H1 (cell line): Measurements from ENCODE around the gene CYP27C1. TPM values are rescaled to one million over a fixed set of nuclear protein-coding genes. Genes with fewer than 3 reads are reported as not detected.

Experiments
- CTCF ChIA-PET: fragments of 300-600 bp; sonication (Branson Sonifier 250); formaldehyde crosslinking; loops from one replicate; lab custom pipeline; 2021; ENCODE audit not compliant: partially characterized antibody; lab: Charles Lee
- POLR2A ChIA-PET: fragments of 300-600 bp; sonication (Branson Sonifier 250); formaldehyde crosslinking; loops from one replicate; lab custom pipeline; 2021; ENCODE audit warnings: inconsistent platforms; ENCODE audit not compliant: partially characterized antibody; lab: Charles Lee
- DNase-seq, 2 experiments: peaks; one replicate each; pipeline versions ENCODE4 v3.0.0 to v3.0.0-alpha.2; 2010 to 2022; ENCODE audit warnings: low spot score in 2 of 2, low read depth in 1 of 2, mixed read lengths in 1 of 2
- FAIRE-seq: peaks from 2 replicates; lab custom pipeline; 2011; peaks lifted over from hg19 to GRCh38; lab: Jason Lieb, UNC
- H2AFZ ChIP-seq: 2 replicates; pipeline ENCODE4 v1.8.1; 2012; ENCODE audit warnings: low read length, inconsistent platforms
- H2AK5ac ChIP-seq: 2 replicates; pipeline ENCODE4 v1.6.1; 2013; ENCODE audit warnings: low read depth, low read length
- H2BK120ac ChIP-seq: replicated peaks from 2 replicates; pipeline ENCODE3; 2013; ENCODE audit warnings: low read depth, low read length, inconsistent platforms
- H2BK12ac ChIP-seq: 2 replicates; pipeline ENCODE4 v1.6.1; 2013; ENCODE audit warnings: low read depth, low read length
- H2BK15ac ChIP-seq: 2 replicates; pipeline ENCODE4 v1.6.1; 2013; ENCODE audit warnings: low read length
- H2BK20ac ChIP-seq: 2 replicates; pipeline ENCODE4 v1.6.1; 2013; ENCODE audit warnings: low read length
- H2BK5ac ChIP-seq: 2 replicates; pipeline ENCODE4 v1.6.1; 2013; ENCODE audit warnings: low read depth, low read length
- H3K14ac ChIP-seq: 2 replicates; pipeline ENCODE4 v1.6.1; 2013; ENCODE audit warnings: inconsistent platforms; ENCODE audit not compliant: insufficient read length
- H3K18ac ChIP-seq: 2 replicates; pipeline ENCODE4 v1.6.1; 2013; ENCODE audit warnings: low read length; ENCODE audit errors: extremely low read depth
- H3K23ac ChIP-seq: 2 replicates; pipeline ENCODE4 v1.6.1; 2013; ENCODE audit warnings: inconsistent platforms; ENCODE audit not compliant: insufficient read length
- H3K23me2 ChIP-seq: 2 replicates; pipeline ENCODE4 v1.6.1; 2013; ENCODE audit warnings: low read depth, low read length
- H3K27ac ChIP-seq: 2 replicates; pipeline ENCODE4 v1.6.1; 2011; ENCODE audit warnings: low read depth, low read length, inconsistent platforms
- H3K27me3 ChIP-seq, 4 experiments: replicated peaks in 1 of 4; 1 replicate in 1 of 4; 2 replicates in 3 of 4; pipeline versions ENCODE4 v1.6.1 to v1.8.1; 2011 to 2013; ENCODE audit warnings: low read length in 3 of 4, mild to moderate bottlenecking in 3 of 4, inconsistent platforms in 2 of 4, mixed read lengths in 2 of 4, moderate library complexity in 1 of 4; ENCODE audit not compliant: control insufficient read depth in 3 of 4, insufficient read depth in 3 of 4; ENCODE audit errors: extremely low read depth in 1 of 4
- H3K36me3 ChIP-seq, 4 experiments: 2 replicates each; pipeline versions ENCODE4 v1.6.1 to v1.8.1; 2011 to 2013; ENCODE audit warnings: mild to moderate bottlenecking in 4 of 4, low read length in 3 of 4, moderate library complexity in 2 of 4, control low read depth in 1 of 4, inconsistent platforms in 1 of 4; ENCODE audit not compliant: insufficient read depth in 4 of 4, control insufficient read depth in 2 of 4
- H3K4ac ChIP-seq: replicated peaks from 2 replicates; pipeline ENCODE3; 2013; ENCODE audit warnings: low read length, low read depth, mixed read lengths, inconsistent platforms; ENCODE audit not compliant: insufficient read length
- H3K4me1 ChIP-seq, 4 experiments: replicated peaks in 1 of 4; 1 replicate in 1 of 4; 2 replicates in 3 of 4; pipeline versions ENCODE4 v1.6.1 to v1.8.1; 2011 to 2013; ENCODE audit warnings: low read length in 3 of 4, inconsistent platforms in 2 of 4, mixed read lengths in 1 of 4; ENCODE audit not compliant: insufficient read depth in 4 of 4, control insufficient read depth in 3 of 4
- H3K4me2 ChIP-seq, 2 experiments: 2 replicates each; pipeline versions ENCODE4 v1.6.1 to v1.8.1; 2011 to 2013; ENCODE audit warnings: low read depth in 2 of 2, low read length in 2 of 2, control low read depth in 1 of 2, inconsistent platforms in 1 of 2, mild to moderate bottlenecking in 1 of 2; ENCODE audit not compliant: insufficient read depth in 1 of 2
- H3K4me3 ChIP-seq, 4 experiments: fragments of 200-600, 300-600 bp in 1 of 4; sonication (generic), shearing (Covaris generic), sonication (Bioruptor Twin) in 1 of 4; 2 replicates each; pipeline versions ENCODE4 v1.5.1 to v1.8.1; 2011 to 2016; ENCODE audit warnings: low read length in 4 of 4, low read depth in 3 of 4, control low read depth in 2 of 4, inconsistent platforms in 2 of 4, mild to moderate bottlenecking in 2 of 4, mixed read lengths in 1 of 4, moderate library complexity in 1 of 4; ENCODE audit not compliant: insufficient read depth in 2 of 4; ENCODE audit errors: extremely low read depth in 1 of 4
- H3K56ac ChIP-seq: replicated peaks from 2 replicates; pipeline ENCODE3; 2013; ENCODE audit warnings: low read depth, mild to moderate bottlenecking, mixed read lengths, low read length, inconsistent platforms; ENCODE audit not compliant: insufficient read length
- H3K79me1 ChIP-seq: 2 replicates; pipeline ENCODE4 v1.6.1; 2013; ENCODE audit warnings: low read depth, low read length, control low read depth
- H3K79me2 ChIP-seq, 2 experiments: 2 replicates each; pipeline versions ENCODE4 v1.6.1 to v1.8.1; 2012 to 2013; ENCODE audit warnings: low read length in 2 of 2, mild to moderate bottlenecking in 2 of 2, inconsistent platforms in 1 of 2; ENCODE audit not compliant: insufficient read depth in 2 of 2, control insufficient read depth in 1 of 2
- H3K9ac ChIP-seq, 4 experiments: replicated peaks in 1 of 4; 1 replicate in 1 of 4; 2 replicates in 3 of 4; pipeline versions ENCODE4 v1.6.1 to v1.8.1; 2011 to 2013; ENCODE audit warnings: low read depth in 3 of 4, low read length in 3 of 4, control low read depth in 2 of 4, mild to moderate bottlenecking in 2 of 4, moderate library complexity in 2 of 4, inconsistent platforms in 1 of 4; ENCODE audit errors: extremely low read depth in 1 of 4
- H3K9me3 ChIP-seq, 2 experiments: 2 replicates each; pipeline versions ENCODE4 v1.6.1 to v1.8.1; 2012 to 2013; ENCODE audit warnings: mild to moderate bottlenecking in 2 of 2, moderate library complexity in 2 of 2, control low read depth in 1 of 2, inconsistent platforms in 1 of 2, low read depth in 1 of 2, low read length in 1 of 2, mixed read lengths in 1 of 2; ENCODE audit not compliant: insufficient read depth in 2 of 2
- H4K20me1 ChIP-seq, 2 experiments: replicated peaks in 1 of 2; 2 replicates each; pipeline versions ENCODE3 to v1.8.1; 2011 to 2013; ENCODE audit warnings: inconsistent platforms in 2 of 2, low read length in 2 of 2, mild to moderate bottlenecking in 1 of 2; ENCODE audit not compliant: insufficient read depth in 2 of 2, control insufficient read depth in 1 of 2
- H4K5ac ChIP-seq: 2 replicates; pipeline ENCODE4 v1.6.1; 2013; ENCODE audit warnings: low read length, low read depth, mixed read lengths, inconsistent platforms; ENCODE audit not compliant: insufficient read length
- H4K8ac ChIP-seq: 2 replicates; pipeline ENCODE4 v1.8.0; 2013; ENCODE audit warnings: mild to moderate bottlenecking, moderate library complexity, low read length, inconsistent platforms; ENCODE audit not compliant: insufficient read depth; ENCODE audit errors: extremely low read depth
- H4K91ac ChIP-seq: replicated peaks from 2 replicates; pipeline ENCODE3; 2013; ENCODE audit warnings: low read length, mixed read lengths, inconsistent platforms; ENCODE audit not compliant: insufficient read length
- FOSL1 ChIP-seq: IDR thresholded peaks from 2 replicates; pipeline ENCODE4 v1.6.1; 2011; ENCODE audit warnings: mild to moderate bottlenecking, low read depth, low read length, moderate library complexity; ENCODE audit not compliant: insufficient read depth
- HDAC6 ChIP-seq: IDR thresholded peaks from one replicate; pipeline ENCODE4 v1.7.1; 2012; ENCODE audit warnings: low read depth, mild to moderate bottlenecking, inconsistent platforms, low read length, moderate library complexity
- POLR2A ChIP-seq, 2 experiments: IDR thresholded peaks; 1 replicate in 1 of 2; 2 replicates in 1 of 2; pipeline ENCODE4 v1.6.1; 2011; ENCODE audit warnings: low read depth in 2 of 2, low read length in 2 of 2, mild to moderate bottlenecking in 2 of 2; ENCODE audit errors: control extremely low read depth in 1 of 2
- SIX5 ChIP-seq: IDR thresholded peaks from 2 replicates; pipeline ENCODE4 v1.6.1; 2011; ENCODE audit warnings: mild to moderate bottlenecking, low read depth, low read length
- SUZ12 ChIP-seq: fragments of 200-600 bp; sonication (generic); IDR thresholded peaks from 2 replicates; pipeline ENCODE4 v1.6.1; 2012; ENCODE audit warnings: mild to moderate bottlenecking, inconsistent platforms, low read length, moderate library complexity, mixed read lengths
- TBP ChIP-seq: IDR thresholded peaks from 2 replicates; pipeline ENCODE4 v1.6.1; 2011; ENCODE audit warnings: low read depth, low read length, improper control_type of control experiment
- WGBS, 2 experiments: shearing (Covaris generic) in 1 of 2; methylation state at CpG; one replicate each; pipeline versions ENCODE4 v1.1.6 to v1.1.7; 2013 to 2015; ENCODE audit warnings: low lambda C conversion rate in 2 of 2, mixed read lengths in 2 of 2, inconsistent platforms in 1 of 2, low coverage in 1 of 2, missing lambda C conversion rate in 1 of 2; ENCODE audit not compliant: insufficient replicate concordance in 2 of 2, insufficient coverage in 1 of 2, insufficient read length in 1 of 2; ENCODE audit errors: extremely low coverage in 1 of 2, missing lambda C conversion rate in 1 of 2; 5-methylcytosine and 5-hydroxymethylcytosine counted together
- polyA plus RNA-seq, 7 experiments: library from polyadenylated mRNA; depleted of rRNA in 3 of 7; stranded (reverse) in 5 of 7; unstranded in 2 of 7; fragments of >200 nt in 5 of 7; fragments of 200-250 nt in 2 of 7; gene quantifications; 1 replicate in 5 of 7; 2 replicates in 1 of 7; 4 replicates in 1 of 7; pipeline versions ENCODE4 v1.2.1 to v1.2.3, GENCODE V29; 2011 to 2013; ENCODE audit warnings: missing spikeins in 2 of 7, mixed read lengths in 2 of 7
- total RNA-seq: library from RNA; stranded (reverse); fragmentation: NEBNext Ultra II Directional; extraction: Animal tissue kit (Norgen Biotek cat#: 25700); gene quantifications from 2 replicates; pipeline ENCODE4 v1.2.1, GENCODE V29; 2021
- TF ChIP-seq, protein P1 (sequence below): IDR thresholded peaks from 2 replicates; pipeline ENCODE4 v1.6.1; 2011; ENCODE audit warnings: low read length, improper control_type of control experiment

The CYP27C1 gene
- total and polyA plus RNA-seq, 2 of the 8 experiments (the other 6 are each of a cell fraction or from before 2014, with no cell fraction given), result 1.3 to 3.2 TPM

DNA sequence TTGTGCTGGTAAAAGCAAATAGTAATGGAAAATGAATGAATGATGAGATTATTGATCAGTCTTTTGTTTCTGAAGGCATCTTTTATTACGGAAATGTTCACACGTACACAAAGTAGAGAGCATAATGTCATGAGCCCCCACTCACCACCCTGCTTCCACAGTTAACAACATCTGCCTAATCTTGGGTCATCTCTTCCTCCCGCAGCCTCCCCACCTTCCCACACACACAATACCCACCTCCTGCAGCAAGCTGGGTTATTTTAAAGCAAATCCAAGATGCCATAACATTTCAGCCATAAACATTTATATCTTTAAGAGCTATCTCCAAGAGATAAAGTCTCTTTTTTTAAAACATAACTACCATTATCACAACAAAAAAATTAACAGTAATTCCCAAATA is 36.3 kb downstream of the CYP27C1 start:
- Histone ChIP-seq H4K5ac (no peak overlapping the region), H3K27me3 (no peaks in the 10 kb centered on the region), H3K79me2 (no peaks in the 10 kb centered on the region), H3K4me1 (peaks cover 0 to 20% (median 10%) of the 10 kb centered on the region in 4 experiments; a peak in 4 of 7 replicates), H4K20me1 (no peaks in the 10 kb centered on the region), H3K4me3 (no peak overlapping the region), H3K79me1 (no peaks in the 10 kb centered on the region), H3K36me3 (no peaks in the 10 kb centered on the region), H3K9ac (no peak overlapping the region), H3K4ac (no peak overlapping the region), H2AK5ac (no peak overlapping the region), H3K27ac (no peak overlapping the region), H2AFZ (no peak overlapping the region), H3K23ac (no peak overlapping the region), H3K18ac (no peak overlapping the region), H2BK15ac (no peak overlapping the region), H4K91ac (no peak overlapping the region), H3K56ac (no peak overlapping the region), H2BK120ac (no peak overlapping the region), H2BK12ac (no peak overlapping the region), H3K4me2 (no peak overlapping the region), H3K14ac (no peak overlapping the region), H3K9me3 (no peaks in the 10 kb centered on the region; a peak in 1 of 4 replicates), H2BK5ac (no peak overlapping the region), H4K8ac (no peak overlapping the region), H2BK20ac (no peak overlapping the region), H3K23me2 (no peaks in the 10 kb centered on the region)
- FAIRE-seq (no peak), DNase-seq (no peak)
- ChIA-PET POLR2A (no interaction called here), CTCF (interaction anchor here (1.1 to 3.6 kb wide), 4 partner anchors 10 to 252 kb away, joined by 3 to 18 read pairs (median 6); no protein-coding TSS in a partner anchor)
- TF ChIP-seq TBP (no peak), SIX5 (no peak), SUZ12 (no peak), POLR2A (IDR thresholded peaks at IDR 0.05; ENCODE audit: control extremely low read depth in 1 of 2, low read depth in 2 of 2, low read length in 2 of 2) (no peak), HDAC6 (no peak), FOSL1 (no peak)
- TF ChIP-seq, protein P1, sequence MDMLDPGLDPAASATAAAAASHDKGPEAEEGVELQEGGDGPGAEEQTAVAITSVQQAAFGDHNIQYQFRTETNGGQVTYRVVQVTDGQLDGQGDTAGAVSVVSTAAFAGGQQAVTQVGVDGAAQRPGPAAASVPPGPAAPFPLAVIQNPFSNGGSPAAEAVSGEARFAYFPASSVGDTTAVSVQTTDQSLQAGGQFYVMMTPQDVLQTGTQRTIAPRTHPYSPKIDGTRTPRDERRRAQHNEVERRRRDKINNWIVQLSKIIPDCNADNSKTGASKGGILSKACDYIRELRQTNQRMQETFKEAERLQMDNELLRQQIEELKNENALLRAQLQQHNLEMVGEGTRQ, result no peak
- 78% methylated on average over 3 of the region's 3 CpGs; no CpG with 5 or more reads in 1 of the 2 experiments for WGBS, 2 experiments
